Activated naive CD4-positive, alpha-beta T cell (primary cell): ENCODE data around the gene NEURL1.

Source experiments
- DNase-seq, 4 experiments: peaks; one replicate each; lab custom pipeline; 2025; lab: John Stamatoyannopoulos, UW

Gene NEURL1

DNA sequence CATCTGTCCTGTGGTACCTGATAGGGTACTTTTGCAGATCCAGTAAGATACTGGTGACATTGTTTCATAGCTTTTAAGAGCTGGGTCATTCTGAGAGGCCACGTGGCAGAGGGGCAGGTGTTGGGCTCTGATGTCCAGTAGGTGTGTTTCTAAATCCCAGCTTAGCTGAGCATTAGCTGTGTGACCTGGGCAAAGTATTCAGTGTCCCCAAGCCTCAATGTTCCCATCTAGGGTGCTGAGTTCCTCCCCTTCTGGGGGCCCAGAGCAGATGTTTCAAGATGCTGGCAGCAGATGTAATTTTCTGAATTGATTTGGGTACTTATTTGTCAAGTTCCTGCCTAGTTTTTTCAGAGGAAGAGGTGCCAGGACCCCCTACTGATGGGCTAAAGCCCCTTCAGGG lies 52.9 kb downstream of the NEURL1 start:
- no peak for DNase-seq

- no peak for DNase-seq
Measured at GRCh38 chr10:103547391-103547946, 54.0 kb downstream of the NEURL1 start.

GRCh38 chr10:103548006-103548405 lies 54.5 kb downstream of the NEURL1 start:
- no peak for DNase-seq

DNA sequence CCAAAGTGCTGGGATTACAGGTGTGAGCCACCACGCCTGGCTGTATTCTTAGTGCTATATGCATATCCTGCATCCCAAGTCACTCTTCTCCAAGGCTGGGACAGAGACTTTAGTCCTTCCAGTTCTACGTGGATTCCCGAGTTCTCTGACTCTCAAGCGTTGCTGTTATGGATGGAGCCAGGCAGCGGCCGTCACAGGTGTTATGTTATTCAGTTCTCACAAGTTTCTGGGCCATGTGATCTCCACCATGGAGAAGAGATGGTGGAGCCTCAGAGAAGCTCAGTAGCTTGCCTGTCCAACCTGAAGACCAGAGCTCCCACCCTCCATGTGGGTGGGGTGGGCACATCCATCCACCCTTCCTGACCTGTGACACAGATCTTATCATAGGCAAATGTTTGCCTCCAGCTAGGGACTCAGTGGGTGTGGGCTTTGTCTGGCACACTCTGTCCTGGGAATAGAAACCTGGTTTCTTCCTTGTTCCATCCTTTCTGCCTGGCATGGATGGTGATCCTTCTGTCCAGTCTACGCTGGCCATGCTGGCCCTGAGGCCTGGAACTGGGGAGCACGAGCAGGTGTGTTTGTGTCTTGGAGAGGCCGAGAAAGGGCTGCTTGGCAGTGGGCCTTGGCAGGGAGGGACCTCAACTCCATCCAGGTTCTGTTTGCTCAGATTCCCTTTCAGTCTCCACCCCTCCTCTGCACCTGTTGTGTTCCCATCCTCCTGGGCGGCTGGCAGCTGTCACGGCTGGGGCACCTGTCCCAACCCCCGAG lies 55.3 kb downstream of the NEURL1 start:
- DNase-seq = no peak

DNA sequence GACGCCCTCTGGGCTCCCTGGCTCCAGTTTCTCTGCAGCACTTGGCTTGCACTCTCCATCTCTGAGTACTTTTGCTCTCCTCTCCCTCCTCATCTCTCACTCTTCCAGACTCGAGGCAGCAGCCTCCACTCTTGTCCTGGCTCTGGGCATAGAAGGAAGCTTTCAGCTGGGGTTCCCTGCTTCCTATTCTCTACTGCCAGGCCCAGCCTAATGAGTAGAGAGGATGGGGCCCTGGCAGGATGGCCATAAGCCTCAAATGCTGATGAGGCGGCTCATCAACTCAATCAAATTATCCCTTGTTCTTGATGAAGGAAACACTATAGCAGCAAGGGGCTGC lies 55.8 kb downstream of the NEURL1 start:
- no peak for DNase-seq

- DNase-seq = no peak
Measured at GRCh38 chr10:103550229-103550628, 56.7 kb downstream of the NEURL1 start.

DNA sequence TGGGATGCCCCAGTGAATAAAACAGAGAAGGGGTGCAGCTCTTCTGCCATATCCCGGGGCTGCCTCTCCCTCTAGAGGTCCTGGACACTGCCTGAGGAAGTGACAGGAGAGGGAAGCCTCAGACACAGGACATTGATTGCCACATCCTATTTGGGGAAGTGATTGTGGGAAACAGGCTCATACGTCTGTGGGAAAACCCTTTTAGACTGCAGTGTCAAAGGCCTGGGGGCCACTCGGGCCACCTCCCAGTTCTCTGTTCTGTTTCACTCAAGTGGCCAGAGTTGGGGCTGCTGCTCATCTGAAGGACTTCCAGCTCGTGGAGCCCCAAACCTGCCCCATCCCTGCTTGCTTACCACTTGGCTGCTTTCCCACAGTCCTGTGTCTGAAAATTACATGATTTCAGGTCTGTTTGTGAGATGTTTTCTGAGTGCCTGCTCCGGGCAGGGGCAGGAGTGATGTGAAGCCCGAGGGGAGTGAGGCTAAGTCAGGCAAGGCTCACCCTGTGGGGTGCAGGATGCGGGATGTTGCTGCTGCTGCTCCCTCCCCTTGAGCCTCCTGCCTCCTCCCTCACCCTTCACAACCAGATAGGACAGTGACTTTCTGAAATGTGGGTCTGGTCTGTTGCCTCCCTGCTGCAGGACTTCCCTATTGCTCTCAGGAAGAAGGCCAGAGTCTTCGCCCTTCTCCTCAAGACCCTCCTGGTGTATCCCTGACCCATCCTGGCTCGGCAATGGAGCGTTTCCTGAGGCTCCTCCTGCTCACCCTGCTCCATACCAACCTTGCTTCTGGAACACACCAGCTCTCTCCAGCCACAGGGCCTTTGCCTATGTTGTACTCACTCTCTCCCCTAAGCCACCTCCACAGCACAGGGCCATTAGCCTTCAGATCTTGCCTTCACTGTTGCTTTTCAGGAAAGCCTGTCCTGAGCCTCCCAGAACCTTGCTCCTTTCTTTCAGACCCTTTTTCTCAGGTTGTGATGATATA lies 58.4 kb downstream of the NEURL1 start:
- DNase-seq = no peak

GRCh38 chr10:103552856-103553742 lies 59.6 kb downstream of the NEURL1 start:
- DNase-seq = no peak

GRCh38 chr10:103553743-103554487 lies 60.4 kb downstream of the NEURL1 start:
- no peak for DNase-seq

DNA sequence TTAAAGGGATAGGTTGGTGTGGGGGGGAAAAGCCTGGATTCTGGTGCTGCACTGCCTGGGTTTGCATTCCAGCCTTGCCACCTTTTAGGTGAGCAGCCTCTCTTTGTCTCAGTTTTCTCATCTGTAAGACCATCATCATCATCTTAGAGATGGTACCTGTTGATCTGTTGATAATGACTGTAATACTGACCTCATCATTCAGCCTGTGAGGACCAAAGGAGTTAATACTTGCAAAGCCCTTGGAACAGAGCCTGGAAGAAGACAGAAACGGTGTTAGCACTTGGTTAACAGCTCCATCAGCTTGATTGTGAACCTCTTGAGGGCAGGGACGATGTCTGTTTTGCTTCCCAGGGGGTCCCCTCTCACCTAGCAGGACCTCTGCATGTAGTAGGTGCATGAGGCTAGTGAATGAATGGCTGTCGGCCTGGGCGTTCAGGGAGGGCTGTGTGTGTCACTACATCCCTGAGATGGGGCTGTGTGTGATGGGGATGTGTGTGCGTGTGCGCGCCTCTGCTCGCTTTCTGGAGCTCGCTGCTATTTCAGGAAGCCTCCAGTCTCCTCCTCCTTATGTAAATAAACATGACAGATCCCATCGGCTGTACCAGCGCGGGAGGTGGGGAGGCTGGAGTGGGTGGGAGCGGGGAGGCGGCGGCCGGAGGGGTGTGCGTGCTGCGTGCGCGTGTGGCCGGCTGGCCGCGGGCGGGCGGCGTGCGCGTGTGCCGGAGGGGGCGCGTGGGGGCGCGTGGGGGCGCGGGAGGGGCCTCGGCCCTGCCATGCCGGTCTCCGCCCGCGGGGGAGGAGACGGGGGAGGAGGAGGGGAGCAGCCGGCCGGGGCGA lies 61.2 kb downstream of the NEURL1 start:
- no peak for DNase-seq

DNA sequence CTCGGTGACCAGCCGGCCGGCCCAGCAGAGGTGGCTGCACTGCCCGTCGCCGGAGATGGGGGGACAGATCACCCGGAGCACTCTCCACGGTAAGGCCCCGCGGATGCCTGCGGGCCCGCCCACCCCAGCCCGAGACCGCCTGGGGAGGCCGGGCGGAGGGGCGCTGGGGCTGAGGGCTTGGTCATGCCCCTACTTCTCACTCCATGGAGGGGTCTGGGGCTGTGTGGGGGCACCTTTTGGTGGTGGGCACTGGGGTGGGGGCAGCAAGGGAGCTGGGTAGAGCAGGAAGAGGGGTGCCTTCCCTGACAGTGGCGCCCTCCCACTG lies 61.8 kb downstream of the NEURL1 start:
- DNase-seq = no peak

- no peak for DNase-seq
Measured at GRCh38 chr10:103555712-103556111, 62.2 kb downstream of the NEURL1 start.

DNA sequence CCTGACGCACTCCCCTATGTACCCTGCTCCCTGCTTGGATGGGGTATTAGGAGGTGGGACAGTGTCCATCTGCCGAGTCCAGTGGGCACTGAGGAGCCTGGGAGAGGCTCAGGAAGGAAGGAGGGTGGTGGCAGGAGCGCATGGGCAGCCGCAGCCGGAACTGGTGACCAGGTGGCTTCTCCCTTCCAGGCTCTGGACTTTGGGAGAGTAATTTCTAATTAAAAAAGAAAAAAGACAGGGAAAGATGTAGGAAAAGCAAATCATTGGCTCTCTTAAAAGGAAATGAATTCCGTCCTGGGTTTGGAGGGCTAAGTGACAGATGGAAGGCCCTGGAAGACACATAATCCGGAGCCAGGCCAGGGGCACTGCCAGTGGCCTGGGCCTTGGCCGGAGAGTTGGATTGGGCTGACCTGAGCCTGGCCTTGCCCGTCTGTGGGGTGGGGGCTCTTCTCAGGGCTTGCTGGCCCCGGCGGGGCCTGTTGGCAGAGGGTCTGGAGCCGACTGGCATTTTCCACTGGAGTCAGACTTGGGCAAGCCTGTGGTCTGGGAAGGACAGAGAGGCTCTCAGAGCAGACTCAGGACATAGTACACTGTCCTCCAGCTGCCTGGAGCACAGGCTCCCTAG lies 63.0 kb downstream of the NEURL1 start:
- no peak for DNase-seq

DNA sequence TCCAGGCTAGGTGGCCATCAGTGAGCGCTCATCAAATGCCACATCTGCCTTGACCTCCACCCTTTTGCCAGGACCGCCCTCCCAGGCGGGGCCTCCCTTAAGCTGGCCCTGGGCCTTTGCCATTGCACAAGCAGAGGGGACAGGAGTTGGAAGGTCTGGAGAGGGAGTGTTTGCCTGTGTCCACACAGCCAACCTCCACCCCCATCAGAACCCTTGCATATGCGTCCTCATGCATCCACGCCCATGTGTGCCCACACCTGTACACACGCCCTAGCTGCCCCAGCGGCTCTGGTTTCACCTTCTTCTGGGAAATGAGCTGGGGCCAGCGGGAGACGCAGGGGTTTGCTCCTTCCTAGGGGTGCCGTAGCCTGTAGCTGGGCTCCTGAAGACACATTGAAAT lies 64.0 kb downstream of the NEURL1 start:
- DNase-seq = no peak

DNA sequence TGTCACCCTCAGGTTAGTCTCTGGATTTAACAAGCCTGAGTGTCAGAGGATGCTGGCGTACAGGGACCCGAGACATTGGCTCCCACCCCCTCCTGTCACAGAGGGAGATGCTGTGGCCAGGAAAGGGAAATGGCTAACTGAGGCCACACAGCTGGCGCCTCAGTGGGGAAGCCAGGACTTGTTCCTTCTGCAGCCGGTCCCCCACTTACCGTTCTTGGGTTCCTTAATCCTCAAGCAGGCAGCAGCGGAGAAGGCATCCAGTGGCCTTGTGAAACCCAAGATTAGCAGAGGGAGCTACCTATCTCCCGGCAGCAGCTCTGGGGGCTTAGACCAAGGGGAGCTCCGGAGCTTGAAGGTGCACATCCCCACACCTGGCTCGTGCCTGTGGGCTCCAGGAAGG lies 65.4 kb downstream of the NEURL1 start:
- DNase-seq = no peak

DNA sequence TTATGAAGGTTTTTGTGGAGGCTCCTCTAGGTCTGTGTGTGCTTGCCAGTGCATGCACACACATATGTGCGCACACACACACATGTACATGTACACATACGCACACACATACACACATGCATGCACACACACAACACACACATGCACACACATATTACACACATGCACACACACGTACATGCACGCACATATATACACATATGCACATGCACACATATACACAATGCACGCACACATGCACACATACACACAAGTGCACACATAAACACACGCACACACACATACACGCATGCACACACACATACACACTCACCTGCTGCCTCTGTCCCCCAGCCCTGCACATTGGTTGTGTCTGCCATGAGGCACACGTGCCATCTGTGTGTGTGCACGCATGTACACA lies 66.3 kb downstream of the NEURL1 start:
- no peak for DNase-seq

GRCh38 chr10:103560886-103561285 lies 67.4 kb downstream of the NEURL1 start:
- DNase-seq = no peak

GRCh38 chr10:103562383-103562782 lies 68.9 kb downstream of the NEURL1 start:
- DNase-seq = no peak

- DNase-seq = no peak
Measured at GRCh38 chr10:103563231-103564115, 70.0 kb downstream of the NEURL1 start.
